AG10803 (cell line): ENCODE data around the gene PIM1.

Experiments
- DNase-seq: peaks from one replicate; pipeline ENCODE4 v3.0.0; 2010; ENCODE audit warnings: low read depth
- H3K4me3 ChIP-seq: 2 replicates; pipeline ENCODE4 v1.5.1; 2011; ENCODE audit warnings: mild to moderate bottlenecking, low read length, control low read depth
- TF ChIP-seq, protein P1 (sequence below): conservative IDR thresholded peaks from 2 replicates; pipeline ENCODE4 v1.5.1; 2011; ENCODE audit warnings: mild to moderate bottlenecking, low read length, control low read depth, inconsistent platforms

PIM1 gene

DNA sequence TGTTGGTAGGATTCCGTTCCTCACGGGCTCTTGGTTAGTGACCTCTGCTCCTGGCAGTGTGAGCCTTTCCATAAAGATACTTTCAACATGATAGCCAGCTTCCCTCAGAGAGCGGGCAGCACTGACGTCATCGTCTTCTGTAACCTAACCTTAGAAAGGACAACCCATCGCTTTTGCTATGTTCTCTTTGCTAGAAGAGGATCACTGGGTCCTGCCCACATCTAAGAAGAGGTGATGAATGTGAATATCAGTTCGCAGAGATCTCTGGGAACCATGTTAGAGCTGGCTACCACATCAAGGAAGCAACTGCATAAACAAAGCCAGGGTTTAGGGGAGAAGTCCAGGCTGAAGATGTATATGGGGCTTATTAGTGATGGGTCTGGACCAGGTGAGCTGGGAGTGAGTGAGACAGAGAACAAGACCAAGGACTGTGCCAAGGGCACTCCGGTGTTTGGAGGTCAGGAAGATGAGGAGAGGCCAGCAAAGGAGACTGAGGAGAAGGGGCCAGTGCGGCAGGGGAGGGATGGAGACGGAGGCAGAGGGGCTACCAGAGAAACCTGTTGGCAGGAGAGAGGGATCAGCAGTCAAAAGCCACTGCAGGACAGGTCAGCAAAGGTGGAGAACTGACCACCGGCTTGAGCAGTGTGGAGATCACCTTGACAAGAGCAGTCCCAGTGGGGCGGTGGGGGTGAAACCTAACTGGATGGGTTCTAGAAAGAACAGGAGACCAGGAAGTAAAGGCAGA lies 39.7 kb downstream of the PIM1 start:
- no peak for DNase-seq
- TF ChIP-seq, protein P1, sequence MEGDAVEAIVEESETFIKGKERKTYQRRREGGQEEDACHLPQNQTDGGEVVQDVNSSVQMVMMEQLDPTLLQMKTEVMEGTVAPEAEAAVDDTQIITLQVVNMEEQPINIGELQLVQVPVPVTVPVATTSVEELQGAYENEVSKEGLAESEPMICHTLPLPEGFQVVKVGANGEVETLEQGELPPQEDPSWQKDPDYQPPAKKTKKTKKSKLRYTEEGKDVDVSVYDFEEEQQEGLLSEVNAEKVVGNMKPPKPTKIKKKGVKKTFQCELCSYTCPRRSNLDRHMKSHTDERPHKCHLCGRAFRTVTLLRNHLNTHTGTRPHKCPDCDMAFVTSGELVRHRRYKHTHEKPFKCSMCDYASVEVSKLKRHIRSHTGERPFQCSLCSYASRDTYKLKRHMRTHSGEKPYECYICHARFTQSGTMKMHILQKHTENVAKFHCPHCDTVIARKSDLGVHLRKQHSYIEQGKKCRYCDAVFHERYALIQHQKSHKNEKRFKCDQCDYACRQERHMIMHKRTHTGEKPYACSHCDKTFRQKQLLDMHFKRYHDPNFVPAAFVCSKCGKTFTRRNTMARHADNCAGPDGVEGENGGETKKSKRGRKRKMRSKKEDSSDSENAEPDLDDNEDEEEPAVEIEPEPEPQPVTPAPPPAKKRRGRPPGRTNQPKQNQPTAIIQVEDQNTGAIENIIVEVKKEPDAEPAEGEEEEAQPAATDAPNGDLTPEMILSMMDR, result no peak
- H3K4me3 ChIP-seq, result no peak overlapping the region

DNA sequence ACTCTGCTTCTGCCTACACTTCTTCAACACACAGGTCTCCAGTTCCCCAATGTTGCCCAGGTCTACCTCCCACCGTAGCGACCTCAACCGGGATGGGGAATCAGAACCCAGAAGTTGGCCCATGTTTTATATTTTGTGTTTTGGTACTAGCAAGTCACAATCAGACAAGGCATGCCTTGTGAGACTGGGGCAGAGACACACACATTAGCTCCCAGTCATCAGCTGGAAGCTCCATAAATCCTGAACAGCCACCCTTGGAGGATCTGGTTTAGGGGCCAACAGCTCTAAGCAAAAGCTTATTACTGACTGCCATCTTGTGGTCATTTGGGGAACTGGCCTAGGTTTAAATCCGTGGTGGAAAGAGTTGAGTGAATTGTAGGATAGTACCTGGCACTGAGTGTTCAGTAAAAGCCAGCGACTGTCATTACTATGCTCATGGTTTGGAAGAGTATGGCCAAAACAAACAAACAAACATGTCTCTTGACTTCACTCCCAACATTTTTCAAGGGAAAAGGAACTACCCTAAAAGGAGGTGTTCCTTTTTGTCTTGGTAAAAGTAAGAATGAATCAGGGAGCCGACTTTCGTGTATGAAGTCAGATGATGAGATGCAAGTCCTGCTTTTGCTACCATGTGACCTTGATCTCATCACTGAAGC lies 40.5 kb downstream of the PIM1 start:
- no peak overlapping the region for H3K4me3 ChIP-seq
- TF ChIP-seq, protein P1, result peak; percentile 98
- DNase-seq, result peak; percentile 80

DNA sequence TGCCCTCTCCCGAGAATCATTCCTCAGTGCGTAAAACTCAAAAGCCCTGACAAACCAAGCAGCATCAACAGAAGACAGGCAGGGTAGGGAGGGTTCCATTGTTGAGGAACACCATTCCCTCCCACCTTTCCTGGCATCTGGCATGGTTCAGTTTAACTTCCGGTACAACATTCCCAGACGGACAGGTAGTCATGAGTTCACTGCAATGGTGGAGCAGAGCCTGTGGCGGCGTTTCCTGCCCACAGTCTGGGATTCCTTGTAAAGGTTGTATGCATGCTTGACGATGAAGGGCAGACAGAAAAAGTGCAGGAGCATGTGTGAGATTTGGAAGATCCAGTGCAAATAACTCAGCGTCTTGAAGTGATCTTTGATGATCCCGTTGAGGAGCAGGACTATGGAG lies 42.3 kb downstream of the PIM1 start:
- DNase-seq, result no peak

DNA sequence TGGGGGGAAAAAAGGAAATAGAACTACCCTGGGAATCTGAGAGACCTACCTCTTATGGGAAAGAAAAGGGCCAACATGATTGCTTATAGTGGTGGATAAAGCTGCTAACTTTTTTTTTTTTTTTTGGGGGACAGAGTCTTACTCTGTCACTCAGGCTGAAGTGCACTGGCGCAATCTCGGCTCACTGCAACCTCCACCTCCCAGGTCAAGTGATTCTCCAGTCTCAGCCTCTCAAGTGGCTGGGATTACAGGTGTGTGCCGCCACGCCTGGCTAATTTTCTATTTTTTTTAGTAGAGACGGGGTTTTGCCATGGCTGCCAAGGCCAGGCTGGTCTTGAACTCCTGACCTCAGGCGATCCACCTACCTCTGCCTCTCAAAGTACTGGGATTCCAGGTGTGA lies 48.1 kb downstream of the PIM1 start:
- no peak overlapping the region for H3K4me3 ChIP-seq
- no peak for DNase-seq
- TF ChIP-seq, protein P1, result no peak

More for the DNA sequence above, 42.3 kb downstream of the PIM1 start:
- H3K4me3 ChIP-seq, result no peak overlapping the region
- TF ChIP-seq, protein P1, result no peak

DNA sequence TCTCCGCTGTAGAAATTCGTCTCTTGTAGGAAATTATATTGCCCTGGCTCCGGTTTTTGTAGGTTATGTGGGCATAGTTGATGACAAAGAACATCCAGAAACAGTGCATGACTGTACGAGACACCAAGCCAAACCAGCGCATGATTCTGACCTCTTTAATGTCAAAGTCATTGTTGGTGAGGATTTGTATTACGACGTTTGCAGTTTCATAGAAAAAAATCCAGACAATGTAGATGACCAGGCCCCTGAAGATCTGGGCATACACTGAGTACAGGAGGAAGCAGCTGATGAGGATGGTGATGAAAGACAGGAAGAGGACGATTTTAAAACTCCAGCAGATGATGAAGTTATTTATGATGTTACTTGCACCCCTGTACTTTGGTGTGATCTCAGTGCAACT lies 48.6 kb downstream of the PIM1 start:
- TF ChIP-seq, protein P1, result no peak
- no peak for DNase-seq
- H3K4me3 ChIP-seq, result no peak overlapping the region

DNA sequence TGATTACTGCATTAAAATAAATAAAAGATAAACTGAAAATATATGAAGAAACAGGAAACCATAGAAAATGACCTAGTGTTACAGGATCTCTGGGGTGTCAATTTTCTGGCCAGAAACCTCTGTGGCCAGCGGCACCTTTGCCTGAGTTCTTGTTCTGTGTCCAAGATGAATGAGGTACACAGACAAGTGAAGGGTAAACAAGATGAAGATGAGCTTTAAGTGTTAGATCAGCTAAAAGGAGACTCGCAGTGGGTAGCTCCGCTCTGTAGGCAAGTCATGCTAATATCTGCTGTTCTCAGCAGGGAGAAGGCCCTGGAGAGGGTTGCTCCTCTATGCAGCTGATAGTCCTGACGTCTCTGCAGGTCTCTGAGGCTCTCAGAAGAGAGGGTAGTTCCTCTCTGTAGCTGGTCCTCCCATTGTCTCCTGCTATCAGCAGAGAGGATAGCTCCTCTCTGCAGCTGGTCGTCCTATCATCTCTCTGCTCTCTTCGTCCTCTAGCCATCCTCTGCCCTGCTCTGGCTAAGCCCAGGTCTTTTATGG lies 51.7 kb downstream of the PIM1 start:
- H3K4me3 ChIP-seq, result peak overlapping the region; percentile 69
- TF ChIP-seq, protein P1, result no peak
- DNase-seq, result no peak
